ENCODE measurements around the gene NUDT16L1. TPM values are rescaled to one million over a fixed set of nuclear protein-coding genes. Genes with fewer than 3 reads are reported as not detected.

NUDT16L1 gene
- total and polyA plus RNA-seq, 3 donors from 2014 or later: 33.6 to 48.6 (median 34.3) TPM

DNA sequence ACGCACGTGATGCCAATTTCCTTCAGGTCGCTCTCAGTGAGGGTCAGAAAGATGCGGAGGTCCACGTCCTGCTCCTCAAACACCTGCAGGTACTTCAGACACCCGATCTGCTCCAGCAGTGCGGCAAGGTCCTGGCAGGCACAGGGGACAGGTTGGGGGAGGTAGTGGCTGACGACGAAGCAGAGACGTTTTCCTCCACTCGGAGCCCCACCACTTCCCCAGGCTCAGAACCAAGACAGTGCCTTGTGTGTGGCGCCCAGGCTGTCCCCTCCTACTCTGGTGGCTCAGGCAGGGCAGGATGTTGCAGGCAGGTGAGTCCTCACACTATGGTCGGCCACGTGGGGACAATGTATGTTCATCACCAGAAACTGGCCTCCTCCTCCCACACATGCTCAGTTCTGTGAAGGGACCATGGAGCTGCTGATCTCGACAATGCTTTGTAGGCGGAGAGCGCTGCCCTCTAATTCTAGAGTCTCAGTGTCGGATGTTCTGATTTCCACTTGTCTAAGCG, 5.7 kb downstream of the NUDT16L1 start:
- H3K36me3 ChIP-seq (ENCODE audit: low read depth, missing control alignments): no peaks in the 10 kb centered on the region
- no peak overlapping the region for H3K4me3 ChIP-seq
- no peak for DNase-seq
- WGBS, 2 donors: 94 to 95% methylated on average over 6 to 19 of the region's 19 CpGs
- TF ChIP-seq POLR2A (IDR thresholded peaks at IDR 0.05): no peak
- TF ChIP-seq, protein P1, sequence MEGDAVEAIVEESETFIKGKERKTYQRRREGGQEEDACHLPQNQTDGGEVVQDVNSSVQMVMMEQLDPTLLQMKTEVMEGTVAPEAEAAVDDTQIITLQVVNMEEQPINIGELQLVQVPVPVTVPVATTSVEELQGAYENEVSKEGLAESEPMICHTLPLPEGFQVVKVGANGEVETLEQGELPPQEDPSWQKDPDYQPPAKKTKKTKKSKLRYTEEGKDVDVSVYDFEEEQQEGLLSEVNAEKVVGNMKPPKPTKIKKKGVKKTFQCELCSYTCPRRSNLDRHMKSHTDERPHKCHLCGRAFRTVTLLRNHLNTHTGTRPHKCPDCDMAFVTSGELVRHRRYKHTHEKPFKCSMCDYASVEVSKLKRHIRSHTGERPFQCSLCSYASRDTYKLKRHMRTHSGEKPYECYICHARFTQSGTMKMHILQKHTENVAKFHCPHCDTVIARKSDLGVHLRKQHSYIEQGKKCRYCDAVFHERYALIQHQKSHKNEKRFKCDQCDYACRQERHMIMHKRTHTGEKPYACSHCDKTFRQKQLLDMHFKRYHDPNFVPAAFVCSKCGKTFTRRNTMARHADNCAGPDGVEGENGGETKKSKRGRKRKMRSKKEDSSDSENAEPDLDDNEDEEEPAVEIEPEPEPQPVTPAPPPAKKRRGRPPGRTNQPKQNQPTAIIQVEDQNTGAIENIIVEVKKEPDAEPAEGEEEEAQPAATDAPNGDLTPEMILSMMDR (IDR thresholded peaks at IDR 0.05): no peak
- H3K9me3 ChIP-seq: no peaks in the 10 kb centered on the region
- H3K27me3 ChIP-seq: no peaks in the 10 kb centered on the region
- peaks cover 34% of the 10 kb centered on the region for H3K4me1 ChIP-seq
- no peak overlapping the region for H3K27ac ChIP-seq
- intact Hi-C loops (cut with DNase I; ENCODE audit: low total_unique reads): loop anchor here (10.0 kb wide), 1 partner anchor 84 kb away; the partner anchor contains the start of gene UBALD1

DNA sequence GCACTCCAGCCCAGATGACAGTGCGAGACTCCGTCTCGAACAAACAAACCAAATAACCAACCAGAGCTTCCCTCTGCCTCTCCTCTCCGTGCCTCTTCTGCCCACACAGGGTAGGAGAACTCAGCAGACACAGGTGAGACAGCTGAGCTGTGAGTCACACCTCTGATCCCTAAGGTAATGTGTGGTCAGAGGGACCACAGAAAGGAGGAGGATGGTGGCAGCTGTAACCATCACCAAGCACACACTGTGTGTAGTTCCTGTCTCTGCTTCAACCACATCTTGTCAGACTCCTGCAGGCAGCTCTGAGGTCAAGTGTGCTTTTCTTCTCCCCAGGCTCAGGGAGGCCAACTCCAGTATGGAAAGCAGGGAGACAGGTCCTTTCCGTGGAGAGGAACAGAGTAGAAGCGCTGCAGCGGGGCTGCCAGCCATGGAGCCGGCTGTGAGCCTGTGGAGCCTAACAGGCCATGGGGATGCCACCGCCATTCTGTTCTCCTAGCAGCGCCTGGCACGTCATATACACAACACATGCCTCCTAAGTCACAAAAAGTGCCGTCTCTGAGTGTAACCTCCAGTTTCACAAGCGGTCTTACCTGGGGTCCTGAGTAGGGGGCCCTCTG, 7.1 kb downstream of the NUDT16L1 start:
- Histone ChIP-seq H3K4me1 (peaks cover 20% of the 10 kb centered on the region), H3K9me3 (no peaks in the 10 kb centered on the region), H3K27ac (no peak overlapping the region), H3K36me3 (ENCODE audit: low read depth, missing control alignments) (no peaks in the 10 kb centered on the region), H3K27me3 (no peaks in the 10 kb centered on the region), H3K4me3 (no peak overlapping the region)
- intact Hi-C loops (cut with DNase I; ENCODE audit: low total_unique reads): no loop called here
- TF ChIP-seq POLR2A (IDR thresholded peaks at IDR 0.05): no peak
- TF ChIP-seq, protein P1 (IDR thresholded peaks at IDR 0.05): no peak
- WGBS, 2 donors: 94% methylated on average over 4 to 13 of the region's 13 CpGs
- DNase-seq: no peak

DNA sequence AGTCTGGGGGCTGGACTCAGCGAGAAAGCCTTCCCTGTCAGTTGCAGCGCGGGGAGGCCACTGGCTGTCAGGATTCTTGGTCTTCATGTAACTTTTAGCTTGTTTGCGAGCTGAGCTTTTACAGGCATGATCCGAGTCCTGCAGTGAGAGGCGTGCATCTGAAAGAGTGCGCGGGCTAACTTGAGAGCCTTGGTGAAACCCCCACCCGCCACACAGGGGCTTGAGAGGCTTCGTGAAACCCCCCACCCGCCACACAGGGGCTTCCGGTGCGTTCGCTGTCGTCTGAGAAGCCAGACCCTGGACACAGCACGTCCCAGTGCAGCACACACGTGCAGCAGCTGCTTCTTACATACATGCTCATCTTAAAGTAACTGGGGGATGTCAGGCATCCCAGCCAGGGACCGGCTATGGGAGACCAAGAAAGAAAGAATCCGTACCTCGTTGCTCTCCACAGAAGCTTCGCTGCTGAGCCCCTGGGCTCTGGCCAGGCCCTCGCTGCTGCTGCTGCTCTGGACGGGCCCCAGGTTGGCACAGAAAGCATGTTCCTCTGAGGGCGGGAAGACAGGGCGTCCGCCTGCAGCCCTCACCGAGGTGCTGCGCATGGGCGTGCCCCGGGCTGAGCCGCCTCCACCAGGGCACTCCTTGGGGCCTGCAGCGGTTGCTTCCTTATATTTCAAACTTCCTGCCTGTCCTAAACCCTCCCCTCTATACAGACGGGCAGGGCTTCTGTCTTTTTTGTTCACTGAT, 7.8 kb downstream of the NUDT16L1 start:
- TF ChIP-seq, protein P1 (IDR thresholded peaks at IDR 0.05): no peak
- TF ChIP-seq POLR2A (IDR thresholded peaks at IDR 0.05): no peak
- Histone ChIP-seq H3K4me3 (no peak overlapping the region), H3K9me3 (no peaks in the 10 kb centered on the region), H3K27me3 (no peaks in the 10 kb centered on the region), H3K36me3 (ENCODE audit: low read depth, missing control alignments) (no peaks in the 10 kb centered on the region), H3K4me1 (peaks cover 15% of the 10 kb centered on the region), H3K27ac (no peak overlapping the region)
- WGBS, 2 donors: 85 to 90% methylated on average over 23 to 33 of the region's 33 CpGs
- no peak for DNase-seq
- intact Hi-C loops (cut with DNase I; ENCODE audit: low total_unique reads): no loop called here

DNA sequence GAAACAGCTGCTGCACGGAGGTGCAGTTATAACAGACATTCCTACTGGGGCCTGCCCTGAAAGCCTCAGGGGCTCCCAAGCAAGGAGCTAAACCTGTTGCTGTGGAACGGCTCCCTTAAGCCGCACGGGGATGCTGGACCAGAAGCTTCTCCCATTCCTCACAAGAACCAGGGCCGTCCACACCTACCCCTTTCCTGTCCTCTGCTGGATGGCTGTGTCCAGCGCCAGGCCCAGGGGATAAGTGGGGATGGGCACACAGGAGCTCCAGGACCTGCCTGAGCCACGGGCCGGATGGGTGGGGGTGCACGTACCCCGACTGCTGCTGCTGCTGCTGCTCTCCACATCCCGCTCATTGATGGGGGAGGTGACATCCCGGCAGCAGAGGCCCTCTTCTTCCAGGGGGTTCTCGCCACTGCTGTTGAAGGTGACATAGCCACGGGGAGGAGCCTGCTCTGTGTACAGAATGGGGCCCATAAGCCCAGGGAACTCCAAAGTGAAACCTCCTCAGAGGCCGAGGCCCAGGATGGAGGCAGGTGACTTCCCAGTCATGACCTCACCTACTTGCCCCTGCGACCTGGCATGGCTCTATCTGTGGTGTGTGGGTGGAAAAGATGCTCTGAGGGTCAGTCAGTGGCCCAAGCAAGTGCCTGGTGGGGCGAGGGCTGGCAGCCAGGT, 8.6 kb downstream of the NUDT16L1 start:
- DNase-seq: no peak
- H3K4me1 ChIP-seq: peaks cover 7% of the 10 kb centered on the region
- H3K4me3 ChIP-seq: no peak overlapping the region
- no peaks in the 10 kb centered on the region for H3K36me3 ChIP-seq (ENCODE audit: low read depth, missing control alignments)
- 89 to 90% methylated on average over 3 to 17 of the region's 17 CpGs for WGBS, 2 donors
- intact Hi-C loops (cut with DNase I; ENCODE audit: low total_unique reads): no loop called here
- H3K27ac ChIP-seq: no peak overlapping the region
- TF ChIP-seq, protein P1 (IDR thresholded peaks at IDR 0.05): no peak
- TF ChIP-seq POLR2A (IDR thresholded peaks at IDR 0.05): no peak
- H3K27me3 ChIP-seq: no peaks in the 10 kb centered on the region
- H3K9me3 ChIP-seq: no peaks in the 10 kb centered on the region

Data from testis (tissue), 3 donors.